Adrenal gland (tissue), 12 donors: ENCODE measurements around the gene OLIG2. TPM values are rescaled to one million over a fixed set of nuclear protein-coding genes. Genes with fewer than 3 reads are reported as not detected.

Experiments
- DNase-seq, 7 donors: peaks; one replicate each; pipeline ENCODE4 v3.0.0-alpha.2; 2019 to 2020
- H3K27ac ChIP-seq, 5 donors: fragments of 200-600 bp; sonication (generic) in 4 of 5; 1 replicate in 3 of 5; 2 replicates in 2 of 5; pipeline versions ENCODE4 v1.5.1 to v1.8.0; 2016 to 2020; ENCODE audit warnings: mild to moderate bottlenecking in 1 of 5
- H3K27me3 ChIP-seq: fragments of 200-600 bp; 2 replicates; pipeline ENCODE4 v1.8.0; 2021
- H3K36me3 ChIP-seq, 2 donors: fragments of 200-600 bp; replicated peaks in 1 of 2; 1 replicate in 1 of 2; 2 replicates in 1 of 2; pipeline versions ENCODE4 v1.5.1 to v1.8.0; 2018 to 2022
- H3K4me1 ChIP-seq, 2 donors: fragments of 200-600 bp; replicated peaks in 1 of 2; 1 replicate in 1 of 2; 2 replicates in 1 of 2; pipeline versions ENCODE4 v1.5.1 to v1.8.0; 2018 to 2021
- H3K4me3 ChIP-seq, 4 donors: fragments of 200-600 bp; sonication (generic) in 3 of 4; one replicate each; pipeline ENCODE4 v1.5.1; 2016 to 2018
- H3K9me3 ChIP-seq, 3 donors: fragments of 200-600 bp; sonication (generic) in 1 of 3; replicated peaks in 1 of 3; 1 replicate in 2 of 3; 2 replicates in 1 of 3; pipeline versions ENCODE4 v1.5.1 to v1.8.0; 2016 to 2021
- CTCF ChIP-seq, 6 experiments: fragments of 450-650 bp in 4 of 6; fragments of 200-600 bp in 2 of 6; sonication (generic) in 1 of 6; IDR thresholded peaks; 1 replicate in 5 of 6; 2 replicates in 1 of 6; pipeline versions ENCODE4 v1.5.1 to v1.8.0; 2016 to 2021; ENCODE audit warnings: antibody characterized with exemption in 6 of 6, mild to moderate bottlenecking in 2 of 6, moderate library complexity in 1 of 6
- POLR2A ChIP-seq, 2 donors: fragments of 450-650 bp; IDR thresholded peaks; one replicate each; pipeline ENCODE4 v1.6.1; 2017; ENCODE audit warnings: antibody characterized with exemption in 2 of 2, mild to moderate bottlenecking in 2 of 2, moderate library complexity in 1 of 2
- WGBS, 4 donors: extraction: QIAGEN DNeasy Blood & Tissue Kit in 2 of 4; methylation state at CpG; one replicate each; pipeline versions ENCODE4 v1.1.5 to v1.1.7; 2013 to 2017; 5-methylcytosine and 5-hydroxymethylcytosine counted together
- intact Hi-C, 2 donors: fragments of 100-400 bp; cut with DNase I; formaldehyde crosslinking; loops; one replicate each; pipeline versions ENCODE4 v1.14.1 to v1.15.0; 2022 to 2023
- polyA plus RNA-seq, 3 donors: library from polyadenylated mRNA; stranded (reverse); fragments of 200-250 nt in 2 of 3; fragments of 350-450 nt in 1 of 3; fragmentation: Illumina TruSeq in 1 of 3; extraction: RNeasy Lipid Tissue Mini Kit (QIAGEN cat#74804) in 1 of 3; gene quantifications; one replicate each; pipeline ENCODE4 v1.2.3, GENCODE V29; 2013 to 2014
- total RNA-seq, 9 donors: library from RNA; depleted of rRNA in 4 of 9; stranded (reverse); fragments of >200 nt in 4 of 9; fragments of 120-200 nt in 1 of 9; fragmentation: NEBNext Ultra II Directional in 1 of 9; extraction: Animal tissue kit (Norgen Biotek cat#: 25700) in 1 of 9; gene quantifications; one replicate each; pipeline versions ENCODE4 v1.1.0 to v1.2.4, GENCODE V29; 2013 to 2023
- donor health status: healthy with polysubstance abuse.
- donor health status: Bipolar disorder and iron deficiency.
- donor health status: DM: yes; HTN: yes; CAD: no.
- donor health status: DM: no; HTN: no; CAD: no.
- donor health status: DM: no; HTN: no; CAD: no.
- donor health status: DM: yes; HTN: yes; CAD: no.

OLIG2 gene
- total and polyA plus RNA-seq, 12 donors = 0.16 TPM; not detected in 11

- Histone ChIP-seq H3K4me1 (peaks cover 0 to 6% of the 10 kb centered on the region in 2 donors), H3K27me3 (peaks cover 4% of the 10 kb centered on the region), H3K4me3 (no peak overlapping the region), H3K36me3 (no peaks in the 10 kb centered on the region), H3K9me3 (no peaks in the 10 kb centered on the region), H3K27ac (no peak overlapping the region)
- TF ChIP-seq POLR2A (IDR thresholded peaks at IDR 0.05) (no peak), CTCF (IDR thresholded peaks at IDR 0.05) (no peak)
- DNase-seq = no peak
- intact Hi-C loops = no loop called here
These were observed 28.2 kb downstream of the OLIG2 start for GRCh38 chr21:33053951-33054350.

- peaks cover 4% of the 10 kb centered on the region for H3K27me3 ChIP-seq
- no peaks in the 10 kb centered on the region for H3K36me3 ChIP-seq
- WGBS, 4 donors = 62 to 83% (median 67%) methylated on average over 5 of the region's 5 CpGs
- H3K9me3 ChIP-seq = no peaks in the 10 kb centered on the region
- H3K4me1 ChIP-seq = peaks cover 0 to 7% of the 10 kb centered on the region in 2 donors
- H3K4me3 ChIP-seq = no peak overlapping the region
- DNase-seq = no peak
- TF ChIP-seq POLR2A (IDR thresholded peaks at IDR 0.05) (no peak), CTCF (IDR thresholded peaks at IDR 0.05) (no peak)
- intact Hi-C loops = no loop called here
- no peak overlapping the region for H3K27ac ChIP-seq
These were observed 30.3 kb downstream of the OLIG2 start for GRCh38 chr21:33055991-33056390.

DNA sequence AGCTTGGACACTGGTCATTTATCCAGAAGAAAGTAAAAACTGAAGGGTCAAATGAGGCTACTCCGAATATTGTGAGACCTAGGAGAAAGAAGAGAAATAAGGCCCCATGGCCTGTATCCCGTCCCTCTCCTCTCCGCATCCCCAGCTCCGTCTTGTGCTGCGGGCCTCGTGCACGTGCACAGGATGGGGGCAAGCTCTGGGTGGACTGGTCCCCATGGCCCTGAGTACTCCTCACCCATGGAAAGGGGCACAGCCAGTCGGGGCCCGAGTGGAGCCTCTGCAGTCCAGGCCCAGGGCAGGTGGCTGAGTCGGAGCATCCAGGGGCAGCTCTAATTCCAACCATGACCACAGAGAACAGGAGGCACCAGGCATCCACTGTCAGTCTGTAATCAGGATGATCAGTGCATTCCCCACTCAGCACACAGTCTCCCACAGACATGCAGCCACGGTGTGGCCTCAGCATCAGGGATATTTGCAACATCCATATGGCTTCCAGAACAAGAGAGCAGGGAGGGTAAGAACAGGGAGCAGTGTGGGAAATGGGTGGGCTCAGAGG is 31.7 kb downstream of the OLIG2 start:
- intact Hi-C loops = no loop called here
- TF ChIP-seq POLR2A (IDR thresholded peaks at IDR 0.05) (no peak), CTCF (IDR thresholded peaks at IDR 0.05) (no peak)
- H3K9me3 ChIP-seq = no peaks in the 10 kb centered on the region
- H3K4me1 ChIP-seq = peaks cover 0 to 7% of the 10 kb centered on the region in 2 donors
- H3K27me3 ChIP-seq = peaks cover 9% of the 10 kb centered on the region
- H3K27ac ChIP-seq = no peak overlapping the region
- 79 to 91% (median 84%) methylated on average over 9 to 11 of the region's 11 CpGs for WGBS, 4 donors
- no peaks in the 10 kb centered on the region for H3K36me3 ChIP-seq
- no peak for DNase-seq
- H3K4me3 ChIP-seq = no peak overlapping the region

DNA sequence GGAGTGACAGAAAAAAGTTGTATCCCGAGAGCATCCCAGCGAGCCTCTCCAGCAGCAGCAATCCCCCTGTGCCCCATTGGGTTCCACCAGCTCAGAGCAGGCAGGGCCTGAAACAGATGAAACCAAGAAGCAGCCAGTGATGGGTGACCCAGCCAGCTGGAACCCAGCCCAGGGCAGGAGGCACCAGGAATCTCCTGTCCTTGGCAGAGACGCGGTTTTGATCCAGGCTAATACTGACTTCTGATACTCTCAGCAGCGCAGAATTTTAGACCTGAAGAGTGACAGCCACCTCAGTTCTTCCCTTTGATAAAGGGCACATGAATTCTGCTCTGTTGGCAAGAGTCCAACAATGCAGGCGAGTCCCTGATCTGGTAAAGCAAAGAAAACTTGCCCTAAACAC is 32.8 kb downstream of the OLIG2 start:
- H3K4me3 ChIP-seq = no peak overlapping the region
- no peaks in the 10 kb centered on the region for H3K36me3 ChIP-seq
- TF ChIP-seq POLR2A (IDR thresholded peaks at IDR 0.05) (no peak), CTCF (IDR thresholded peaks at IDR 0.05) (no peak)
- peaks cover 0 to 7% of the 10 kb centered on the region in 2 donors for H3K4me1 ChIP-seq
- peaks cover 13% of the 10 kb centered on the region for H3K27me3 ChIP-seq
- intact Hi-C loops = no loop called here
- WGBS, 4 donors = 35 to 51% (median 41%) methylated on average over 5 to 6 of the region's 6 CpGs
- no peaks in the 10 kb centered on the region for H3K9me3 ChIP-seq
- DNase-seq = peak; percentile 67 to 85 (median 79)
- H3K27ac ChIP-seq = no peak overlapping the region
